ENCODE measurements around the gene ROPN1L.
A peak's percentile ranks its signal among the peaks of the same experiment; 100 is the strongest.

Gene ROPN1L

GRCh38 chr5:10441992-10442435 lies 335 bp downstream of the ROPN1L start:
- TF ChIP-seq POU2F2 (IDR thresholded peaks at IDR 0.05; ENCODE audit: low read depth, low read length) (no peak), SPI1 (IDR thresholded peaks at IDR 0.05; ENCODE audit: low read depth, low read length) (no peak), POLR2A (IDR thresholded peaks at IDR 0.05; ENCODE audit: low read depth, low read length) (no peak), PAX5 (IDR thresholded peaks at IDR 0.05; ENCODE audit: insufficient read depth, low read length, severe bottlenecking) (no peak), TAF1 (IDR thresholded peaks at IDR 0.05; ENCODE audit: low read depth, low read length) (no peak), POLR2AphosphoS5 (IDR thresholded peaks at IDR 0.05; ENCODE audit: low read depth, low read length) (no peak)
- DNase-seq (ENCODE audit: insufficient read length, low spot score): no peak
- FAIRE-seq: no peak

GRCh38 chr5:10442576-10442975 lies 897 bp downstream of the ROPN1L start:
- TF ChIP-seq PAX5 (IDR thresholded peaks at IDR 0.05; ENCODE audit: insufficient read depth, low read length, severe bottlenecking): no peak
- no peak for TF ChIP-seq POLR2A (IDR thresholded peaks at IDR 0.05; ENCODE audit: low read depth, low read length)
- TF ChIP-seq SPI1 (IDR thresholded peaks at IDR 0.05; ENCODE audit: low read depth, low read length): no peak
- TF ChIP-seq POLR2AphosphoS5 (IDR thresholded peaks at IDR 0.05; ENCODE audit: low read depth, low read length): no peak
- TF ChIP-seq TAF1 (IDR thresholded peaks at IDR 0.05; ENCODE audit: low read depth, low read length): no peak
- TF ChIP-seq POU2F2 (IDR thresholded peaks at IDR 0.05; ENCODE audit: low read depth, low read length): no peak
- FAIRE-seq: no peak
- no peak for DNase-seq (ENCODE audit: insufficient read length, low spot score)

DNA sequence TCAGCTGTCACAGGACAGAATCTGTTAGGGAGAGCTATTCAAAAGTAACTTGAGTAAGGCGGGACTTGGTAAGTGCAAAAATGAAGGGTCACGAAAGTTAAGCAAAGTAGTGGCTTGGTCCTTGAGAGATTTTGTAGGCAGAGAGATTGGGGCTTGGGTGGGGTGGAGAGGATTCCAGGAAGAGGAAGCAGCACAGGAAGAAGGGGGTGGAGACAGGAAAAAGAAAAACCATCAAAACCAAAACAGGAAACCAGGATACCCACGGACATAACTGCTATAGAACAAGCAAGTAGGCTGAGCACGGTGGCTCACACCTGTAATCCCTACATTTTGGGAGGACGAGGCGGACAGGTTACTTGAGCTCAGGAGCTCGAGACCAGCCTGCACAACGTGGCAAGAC lies 3.7 kb downstream of the ROPN1L start:
- no peak for DNase-seq (ENCODE audit: insufficient read length, low spot score)
- TF ChIP-seq POU2F2 (IDR thresholded peaks at IDR 0.05; ENCODE audit: low read depth, low read length) (no peak), PAX5 (IDR thresholded peaks at IDR 0.05; ENCODE audit: insufficient read depth, low read length, severe bottlenecking) (no peak), POLR2A (IDR thresholded peaks at IDR 0.05; ENCODE audit: low read depth, low read length) (no peak), POLR2AphosphoS5 (IDR thresholded peaks at IDR 0.05; ENCODE audit: low read depth, low read length) (no peak), TAF1 (IDR thresholded peaks at IDR 0.05; ENCODE audit: low read depth, low read length) (no peak), SPI1 (IDR thresholded peaks at IDR 0.05; ENCODE audit: low read depth, low read length) (no peak)
- FAIRE-seq: no peak

- TF ChIP-seq POU2F2 (IDR thresholded peaks at IDR 0.05; ENCODE audit: low read depth, low read length): no peak
- no peak for TF ChIP-seq POLR2AphosphoS5 (IDR thresholded peaks at IDR 0.05; ENCODE audit: low read depth, low read length)
- TF ChIP-seq SPI1 (IDR thresholded peaks at IDR 0.05; ENCODE audit: low read depth, low read length): no peak
- no peak for TF ChIP-seq POLR2A (IDR thresholded peaks at IDR 0.05; ENCODE audit: low read depth, low read length)
- no peak for TF ChIP-seq TAF1 (IDR thresholded peaks at IDR 0.05; ENCODE audit: low read depth, low read length)
- TF ChIP-seq PAX5 (IDR thresholded peaks at IDR 0.05; ENCODE audit: insufficient read depth, low read length, severe bottlenecking): no peak
- FAIRE-seq: no peak
- DNase-seq (ENCODE audit: insufficient read length, low spot score): no peak
Observed at GRCh38 chr5:10446490-10446889, 4.8 kb downstream of the ROPN1L start.

GRCh38 chr5:10447041-10447440 lies 5.4 kb downstream of the ROPN1L start:
- FAIRE-seq: no peak
- no peak for DNase-seq (ENCODE audit: insufficient read length, low spot score)
- TF ChIP-seq POLR2A (IDR thresholded peaks at IDR 0.05; ENCODE audit: low read depth, low read length) (no peak), POLR2AphosphoS5 (IDR thresholded peaks at IDR 0.05; ENCODE audit: low read depth, low read length) (no peak), POU2F2 (IDR thresholded peaks at IDR 0.05; ENCODE audit: low read depth, low read length) (no peak), PAX5 (IDR thresholded peaks at IDR 0.05; ENCODE audit: insufficient read depth, low read length, severe bottlenecking) (no peak), SPI1 (IDR thresholded peaks at IDR 0.05; ENCODE audit: low read depth, low read length) (no peak), TAF1 (IDR thresholded peaks at IDR 0.05; ENCODE audit: low read depth, low read length) (no peak)

- FAIRE-seq: no peak
- TF ChIP-seq TAF1 (IDR thresholded peaks at IDR 0.05; ENCODE audit: low read depth, low read length): no peak
- TF ChIP-seq POLR2AphosphoS5 (IDR thresholded peaks at IDR 0.05; ENCODE audit: low read depth, low read length): no peak
- TF ChIP-seq PAX5 (IDR thresholded peaks at IDR 0.05; ENCODE audit: insufficient read depth, low read length, severe bottlenecking): no peak
- no peak for TF ChIP-seq POU2F2 (IDR thresholded peaks at IDR 0.05; ENCODE audit: low read depth, low read length)
- no peak for TF ChIP-seq POLR2A (IDR thresholded peaks at IDR 0.05; ENCODE audit: low read depth, low read length)
- TF ChIP-seq SPI1 (IDR thresholded peaks at IDR 0.05; ENCODE audit: low read depth, low read length): no peak
- DNase-seq (ENCODE audit: insufficient read length, low spot score): no peak
Observed at GRCh38 chr5:10448754-10449360, 7.2 kb downstream of the ROPN1L start.

GRCh38 chr5:10451137-10451824 lies 9.6 kb downstream of the ROPN1L start:
- TF ChIP-seq POLR2AphosphoS5 (IDR thresholded peaks at IDR 0.05; ENCODE audit: low read depth, low read length) (no peak), PAX5 (IDR thresholded peaks at IDR 0.05; ENCODE audit: insufficient read depth, low read length, severe bottlenecking) (no peak), POLR2A (IDR thresholded peaks at IDR 0.05; ENCODE audit: low read depth, low read length) (no peak), TAF1 (IDR thresholded peaks at IDR 0.05; ENCODE audit: low read depth, low read length) (no peak), SPI1 (IDR thresholded peaks at IDR 0.05; ENCODE audit: low read depth, low read length) (no peak), POU2F2 (IDR thresholded peaks at IDR 0.05; ENCODE audit: low read depth, low read length) (no peak)
- DNase-seq (ENCODE audit: insufficient read length, low spot score) (no peak), FAIRE-seq (no peak)

DNA sequence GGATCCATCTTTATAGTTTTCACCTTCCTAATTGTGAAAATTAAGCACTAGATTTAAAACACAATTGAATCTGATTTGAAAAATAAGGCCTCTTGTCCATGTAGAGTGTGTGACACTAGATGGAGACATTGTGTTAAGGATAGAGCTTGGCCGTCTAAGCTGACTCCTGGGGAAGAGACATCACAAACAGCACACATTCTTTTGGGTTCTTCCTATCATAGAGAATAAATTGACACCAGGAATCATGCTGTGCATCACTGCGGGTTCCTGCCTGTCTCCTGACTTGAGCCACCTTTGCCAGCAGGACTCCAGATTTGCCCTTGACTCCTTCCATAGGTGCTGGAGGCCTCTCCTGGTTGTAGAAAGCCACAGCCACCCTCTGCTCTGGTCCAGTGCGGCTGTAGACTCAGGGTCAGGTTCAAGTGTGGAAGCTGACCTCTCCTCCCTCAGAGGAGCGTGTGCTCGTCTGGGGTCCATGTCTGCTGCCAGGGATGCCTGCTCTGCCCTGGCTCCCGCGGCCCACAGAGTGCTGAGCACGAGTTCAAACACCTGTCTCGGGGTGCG lies 11.2 kb downstream of the ROPN1L start:
- DNase-seq (ENCODE audit: insufficient read length, low spot score): peak; percentile 57
- TF ChIP-seq SPI1 (IDR thresholded peaks at IDR 0.05; ENCODE audit: low read depth, low read length) (no peak), PAX5 (IDR thresholded peaks at IDR 0.05; ENCODE audit: insufficient read depth, low read length, severe bottlenecking) (no peak), TAF1 (IDR thresholded peaks at IDR 0.05; ENCODE audit: low read depth, low read length) (no peak), POLR2AphosphoS5 (IDR thresholded peaks at IDR 0.05; ENCODE audit: low read depth, low read length) (no peak), POU2F2 (IDR thresholded peaks at IDR 0.05; ENCODE audit: low read depth, low read length) (no peak), POLR2A (IDR thresholded peaks at IDR 0.05; ENCODE audit: low read depth, low read length) (no peak)
- peak; percentile 91 for FAIRE-seq

DNA sequence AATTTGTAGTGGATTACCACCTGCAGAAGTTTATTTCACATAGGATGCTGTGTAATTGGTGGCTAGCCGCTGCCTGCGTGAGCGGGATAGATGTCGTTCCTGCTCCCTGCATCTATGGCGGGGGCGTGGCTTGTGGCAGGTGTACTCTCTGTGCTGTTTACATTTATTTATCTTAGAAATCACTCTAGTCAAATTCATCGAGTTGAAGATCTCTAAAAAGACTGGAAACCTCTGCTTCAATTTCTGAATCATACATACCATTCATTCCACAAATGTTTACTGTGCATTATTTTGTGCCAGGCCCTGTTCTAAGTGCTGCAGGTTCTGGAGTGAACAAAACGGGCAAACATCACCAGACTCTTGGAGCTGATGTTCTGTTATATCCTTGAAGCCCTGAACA lies 11.9 kb downstream of the ROPN1L start:
- no peak for DNase-seq (ENCODE audit: insufficient read length, low spot score)
- TF ChIP-seq SPI1 (IDR thresholded peaks at IDR 0.05; ENCODE audit: low read depth, low read length) (no peak), PAX5 (IDR thresholded peaks at IDR 0.05; ENCODE audit: insufficient read depth, low read length, severe bottlenecking) (no peak), POU2F2 (IDR thresholded peaks at IDR 0.05; ENCODE audit: low read depth, low read length) (no peak)
- no peak for FAIRE-seq
